Kidney epithelial cell (primary cell): ENCODE results near the gene YBX3. TPM values are rescaled to one million over a fixed set of nuclear protein-coding genes. Genes with fewer than 3 reads are reported as not detected.

Source experiments
- DNase-seq: peaks from one replicate; pipeline ENCODE4 v3.0.0-alpha.2; 2010; ENCODE audit warnings: low read depth
- H3K27me3 ChIP-seq: 2 replicates; pipeline ENCODE4 v1.6.0; 2011; ENCODE audit warnings: low read length; ENCODE audit not compliant: control insufficient read depth, insufficient read depth
- H3K36me3 ChIP-seq: 2 replicates; pipeline ENCODE4 v1.5.1; 2011; ENCODE audit warnings: low read length; ENCODE audit not compliant: control insufficient read depth, insufficient read depth
- H3K4me3 ChIP-seq: 2 replicates; pipeline ENCODE4 v1.5.1; 2011; ENCODE audit warnings: low read depth, mild to moderate bottlenecking, control low read depth, low read length
- CTCF ChIP-seq: IDR thresholded peaks from 2 replicates; pipeline ENCODE4 v1.5.1; 2011; ENCODE audit warnings: mild to moderate bottlenecking, moderate library complexity, low read length, control low read depth, inconsistent platforms; ENCODE audit not compliant: insufficient read depth, poor library complexity, severe bottlenecking
- total RNA-seq: library from RNA; depleted of rRNA; stranded (reverse); fragments of >200 nt; gene quantifications from 2 replicates; pipeline ENCODE4 v1.2.3, GENCODE V29; 2015

The YBX3 gene
- total RNA-seq, 1 donor from 2014 or later, result 307 TPM

DNA sequence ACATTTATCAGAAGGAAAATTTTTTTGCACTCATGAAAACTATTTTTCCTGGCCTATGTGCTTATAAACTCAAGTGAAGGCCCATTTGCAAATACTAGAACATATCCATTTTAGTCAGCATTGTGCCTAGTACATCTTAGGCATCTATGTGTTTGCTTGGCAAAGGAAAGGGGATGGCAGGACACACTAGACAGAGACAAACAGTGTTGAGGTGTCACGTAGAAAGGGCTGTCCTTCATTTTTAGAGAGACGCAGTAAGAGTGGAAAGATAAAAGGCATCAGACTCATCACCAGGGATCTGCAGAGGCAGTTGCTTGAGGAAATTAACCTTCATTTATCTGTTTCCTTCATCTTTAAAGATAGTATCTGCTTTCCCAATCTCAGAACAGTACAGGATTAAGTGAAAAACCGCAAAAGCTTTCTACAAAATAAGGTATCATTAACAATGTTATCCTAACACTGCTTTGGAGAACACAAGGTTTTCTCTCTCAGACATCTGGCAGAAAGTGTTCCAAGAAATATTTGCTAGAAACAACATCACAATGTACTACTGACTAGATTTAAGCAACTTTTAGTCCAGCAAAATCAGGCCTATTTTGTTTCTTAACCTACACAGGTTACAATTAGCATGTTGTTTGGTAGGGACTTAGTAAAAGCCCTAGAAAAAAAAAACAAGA is 2.0 kb downstream of the YBX3 start:
- no peak for TF ChIP-seq CTCF
- Histone ChIP-seq H3K27me3 (no peaks in the 10 kb centered on the region), H3K36me3 (no peaks in the 10 kb centered on the region), H3K4me3 (peak overlapping the region; percentile 86)
- no peak for DNase-seq

- Histone ChIP-seq H3K36me3 (no peaks in the 10 kb centered on the region), H3K4me3 (no peak overlapping the region), H3K27me3 (no peaks in the 10 kb centered on the region)
- TF ChIP-seq CTCF, result no peak
- no peak for DNase-seq
Observed at GRCh38 chr12:10719482-10719881, 3.6 kb downstream of the YBX3 start.

DNA sequence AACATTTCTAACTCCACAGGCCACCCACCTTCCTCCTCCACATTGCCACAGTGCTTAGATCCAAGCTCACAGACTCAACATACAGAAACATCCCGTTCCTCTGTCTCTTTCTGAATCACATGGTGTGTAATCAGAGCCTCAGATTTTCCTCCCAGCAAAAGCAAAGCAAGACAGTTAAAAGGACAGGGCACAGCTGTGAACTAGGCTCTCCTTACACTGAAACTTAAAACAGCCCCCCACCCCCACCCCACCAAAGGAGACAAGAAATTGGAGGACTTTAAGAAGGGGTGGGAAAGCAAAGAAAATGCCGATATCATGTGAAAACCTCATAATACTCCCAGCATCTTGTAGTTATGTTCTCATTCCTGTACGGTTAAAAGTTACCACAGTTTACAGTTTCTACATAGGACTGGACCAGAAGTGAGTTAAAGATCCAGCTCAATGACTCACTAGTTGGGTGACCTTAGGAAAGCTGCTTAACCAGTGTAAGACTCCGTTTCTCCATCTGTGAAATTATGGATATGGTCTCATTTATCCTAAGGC is 4.8 kb downstream of the YBX3 start:
- Histone ChIP-seq H3K4me3 (peak overlapping the region; percentile 7), H3K27me3 (no peaks in the 10 kb centered on the region), H3K36me3 (no peaks in the 10 kb centered on the region)
- no peak for DNase-seq
- no peak for TF ChIP-seq CTCF

DNA sequence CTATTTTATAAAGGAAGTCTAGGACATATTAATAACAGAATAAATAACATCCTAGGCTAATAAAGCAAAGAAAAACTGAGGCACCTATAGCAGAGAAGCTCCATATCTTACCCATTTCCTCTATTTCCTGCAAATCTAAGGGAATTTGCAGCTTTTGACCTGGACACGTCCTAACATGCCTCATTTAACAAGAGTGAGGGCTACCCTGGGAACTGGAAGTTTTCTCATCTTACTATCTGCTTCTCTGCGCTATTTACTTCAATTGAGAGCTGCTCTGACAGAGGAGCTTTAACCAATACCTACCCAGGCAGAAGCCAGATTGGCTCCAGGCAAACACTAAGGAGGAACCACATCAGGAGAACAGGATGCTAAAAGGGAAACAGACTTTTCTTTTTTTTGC is 5.7 kb downstream of the YBX3 start:
- Histone ChIP-seq H3K27me3 (no peaks in the 10 kb centered on the region), H3K4me3 (no peak overlapping the region), H3K36me3 (no peaks in the 10 kb centered on the region)
- DNase-seq, result no peak
- TF ChIP-seq CTCF, result no peak

GRCh38 chr12:10716704-10717315 is 6.3 kb downstream of the YBX3 start:
- Histone ChIP-seq H3K4me3 (no peak overlapping the region), H3K36me3 (no peaks in the 10 kb centered on the region), H3K27me3 (no peaks in the 10 kb centered on the region)
- TF ChIP-seq CTCF, result no peak
- peak; percentile 82 for DNase-seq

- Histone ChIP-seq H3K27me3 (no peaks in the 10 kb centered on the region), H3K36me3 (no peaks in the 10 kb centered on the region), H3K4me3 (no peak overlapping the region)
- DNase-seq, result no peak
- TF ChIP-seq CTCF, result no peak
Observed at GRCh38 chr12:10716277-10716676, 6.8 kb downstream of the YBX3 start.
